ENCODE data around the gene LGALS16.

LGALS16 gene

GRCh38 chr19:39709026-39709872 is 53.5 kb downstream of the LGALS16 start:
- Histone ChIP-seq H3K4me1 (ENCODE audit: control insufficient read depth in 1 of 2, insufficient read depth in 2 of 2, low read length in 2 of 2) (no peaks in the 10 kb centered on the region), H3K9me3 (ENCODE audit: control insufficient read depth in 1 of 2, low read length in 2 of 2) (no peaks in the 10 kb centered on the region), H3K27ac (ENCODE audit: low read depth, low read length) (no peak overlapping the region), H3K36me3 (ENCODE audit: control insufficient read depth in 1 of 2, insufficient read depth in 2 of 2, low read length in 2 of 2) (no peaks in the 10 kb centered on the region), H3K27me3 (ENCODE audit: control insufficient read depth in 1 of 2, insufficient read depth in 2 of 2, low read length in 2 of 2) (no peaks in the 10 kb centered on the region), H3K9ac (ENCODE audit: low read depth in 1 of 2, low read length in 2 of 2) (no peak overlapping the region), H3K4me3 (ENCODE audit: low read depth in 1 of 2, low read length in 2 of 2) (no peak overlapping the region)

Data from duodenal mucosa (tissue), 2 donors.